ENCODE measurements around the gene ATG7.

DNA sequence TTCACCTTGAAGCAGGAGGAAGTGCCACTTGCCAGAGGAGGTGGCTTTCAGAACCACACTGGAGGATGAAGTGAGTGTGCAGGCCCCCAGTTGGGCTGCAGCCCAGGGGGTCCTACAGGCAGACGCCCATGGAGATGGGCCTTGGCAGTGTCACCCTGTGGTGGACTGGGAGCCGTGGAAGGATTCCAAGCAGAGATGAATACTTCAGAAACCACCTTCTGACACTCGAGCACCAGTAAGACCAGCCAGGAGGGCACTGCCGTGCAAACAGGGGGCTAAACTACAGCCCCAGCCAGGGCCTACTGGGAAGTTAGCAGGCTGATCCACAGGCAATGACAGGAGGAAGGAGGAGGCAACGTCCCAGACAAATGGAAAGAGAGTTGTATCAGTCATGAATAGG is 316.1 kb downstream of the ATG7 start:
- TF ChIP-seq, protein P1, sequence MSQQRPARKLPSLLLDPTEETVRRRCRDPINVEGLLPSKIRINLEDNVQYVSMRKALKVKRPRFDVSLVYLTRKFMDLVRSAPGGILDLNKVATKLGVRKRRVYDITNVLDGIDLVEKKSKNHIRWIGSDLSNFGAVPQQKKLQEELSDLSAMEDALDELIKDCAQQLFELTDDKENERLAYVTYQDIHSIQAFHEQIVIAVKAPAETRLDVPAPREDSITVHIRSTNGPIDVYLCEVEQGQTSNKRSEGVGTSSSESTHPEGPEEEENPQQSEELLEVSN (IDR thresholded peaks at IDR 0.05; ENCODE audit: borderline replicate concordance, low read depth) = no peak
- no peak for TF ChIP-seq JUNB (IDR thresholded peaks at IDR 0.05)
- no peak for TF ChIP-seq EHF (CRISPR knock-in tag; IDR thresholded peaks at IDR 0.05)
- no peak for TF ChIP-seq CEBPB (IDR thresholded peaks at IDR 0.05)

Data from A549 (cell line).